CD8-positive, alpha-beta memory T cell (primary cell): ENCODE data around the gene VPS54. TPM values are rescaled to one million over a fixed set of nuclear protein-coding genes. Genes with fewer than 3 reads are reported as not detected.
A peak's percentile ranks its signal among the peaks of the same experiment; 100 is the strongest.

Experiments used
- CTCF ChIA-PET: fragments of 350-600 bp; sonication (Branson Sonifier 250); formaldehyde crosslinking; loops from one replicate; lab custom pipeline; 2021; ENCODE audit warnings: antibody characterized with exemption; lab: Charles Lee
- POLR2A ChIA-PET: fragments of 350-600 bp; sonication (Branson Sonifier 250); formaldehyde crosslinking; loops from one replicate; lab custom pipeline; 2021; ENCODE audit warnings: antibody characterized with exemption; lab: Charles Lee
- DNase-seq, 5 donors: peaks; one replicate each; pipeline versions ENCODE4 v3.0.0 to v3.0.0-alpha.2; 2020 to 2022; ENCODE audit warnings: mixed read lengths in 1 of 5
- H3K27ac ChIP-seq: one replicate; pipeline ENCODE4 v1.7.0; 2013; ENCODE audit warnings: low read depth, mild to moderate bottlenecking, low read length, moderate library complexity
- H3K27me3 ChIP-seq: 2 replicates; pipeline ENCODE4 v1.7.0; 2013; ENCODE audit warnings: low read length, mild to moderate bottlenecking; ENCODE audit not compliant: insufficient read depth, poor library complexity, severe bottlenecking
- H3K36me3 ChIP-seq: 2 replicates; pipeline ENCODE4 v1.7.0; 2013; ENCODE audit warnings: mild to moderate bottlenecking, low read length, moderate library complexity; ENCODE audit not compliant: insufficient read depth
- H3K4me1 ChIP-seq: 2 replicates; pipeline ENCODE4 v1.7.0; 2013; ENCODE audit warnings: mild to moderate bottlenecking, low read length, moderate library complexity; ENCODE audit not compliant: insufficient read depth
- H3K4me3 ChIP-seq: 2 replicates; pipeline ENCODE4 v1.7.0; 2013; ENCODE audit warnings: mild to moderate bottlenecking, low read length
- H3K9me3 ChIP-seq: 2 replicates; pipeline ENCODE4 v1.7.0; 2013; ENCODE audit warnings: mild to moderate bottlenecking, low read length
- H3K27ac Mint-ChIP-seq, 8 donors: one replicate each; pipeline ENCODE4 v1.8.0; 2020 to 2021; ENCODE audit warnings: mixed read lengths in 8 of 8, mild to moderate bottlenecking in 6 of 8, inconsistent platforms in 3 of 8, moderate library complexity in 3 of 8
- H3K27me3 Mint-ChIP-seq, 2 donors: one replicate each; pipeline ENCODE4 v1.8.0; 2020 to 2021; ENCODE audit warnings: mixed read lengths in 2 of 2, mild to moderate bottlenecking in 1 of 2, moderate library complexity in 1 of 2
- H3K36me3 Mint-ChIP-seq, 3 donors: one replicate each; pipeline ENCODE4 v1.8.0; 2020 to 2021; ENCODE audit warnings: mixed read lengths in 3 of 3, inconsistent platforms in 1 of 3, mild to moderate bottlenecking in 1 of 3
- H3K4me1 Mint-ChIP-seq, 3 donors: one replicate each; pipeline ENCODE4 v1.8.0; 2020 to 2021; ENCODE audit warnings: mixed read lengths in 3 of 3, inconsistent platforms in 1 of 3, mild to moderate bottlenecking in 1 of 3
- H3K4me3 Mint-ChIP-seq, 7 donors: one replicate each; pipeline ENCODE4 v1.8.0; 2020 to 2021; ENCODE audit warnings: mixed read lengths in 7 of 7, mild to moderate bottlenecking in 6 of 7, moderate library complexity in 4 of 7, inconsistent platforms in 2 of 7
- H3K9me3 Mint-ChIP-seq, 5 donors: one replicate each; pipeline ENCODE4 v1.8.0; 2020 to 2022; ENCODE audit warnings: mixed read lengths in 5 of 5, mild to moderate bottlenecking in 3 of 5, moderate library complexity in 2 of 5, inconsistent platforms in 1 of 5
- polyA plus RNA-seq: library from polyadenylated mRNA; unstranded; fragments of 300-500 nt; fragmentation: Illumina TruSeq; gene quantifications from one replicate; pipeline ENCODE4 v1.2.3, GENCODE V29; 2021
- total RNA-seq, 2 experiments: library from RNA; stranded (reverse); gene quantifications; one replicate each; pipeline ENCODE4 v1.2.3, GENCODE V29; 2021

VPS54 gene
- total and polyA plus RNA-seq, 3 experiments from 2014 or later, result 10.7 to 11.3 (median 10.9) TPM

- Mint-ChIP-seq H3K36me3 (peaks cover 0 to 2% (median 0%) of the 10 kb centered on the region in 3 donors), H3K27me3 (no peaks in the 10 kb centered on the region), H3K9me3 (no peaks in the 10 kb centered on the region), H3K4me3 (peak overlapping the region; percentile 44 to 75 (median 65)), H3K4me1 (peaks cover 24 to 43% (median 42%) of the 10 kb centered on the region in 3 donors), H3K27ac (peak overlapping the region; percentile 14 to 89 (median 73))
- H3K4me3 ChIP-seq, result peak overlapping the region; percentile 39
- ChIA-PET CTCF (no interaction called here), POLR2A (interaction anchor here (1.0 kb wide), 1 partner anchor 16 kb away, joined by 3 read pairs; the partner anchor contains the start of gene VPS54)
- peak overlapping the region; percentile 8 for H3K27ac ChIP-seq
- H3K36me3 ChIP-seq, result no peaks in the 10 kb centered on the region
- H3K27me3 ChIP-seq, result no peaks in the 10 kb centered on the region
- no peaks in the 10 kb centered on the region for H3K9me3 ChIP-seq
- DNase-seq, result no peak
- peaks cover 25% of the 10 kb centered on the region for H3K4me1 ChIP-seq
Measured at GRCh38 chr2:64035072-64035942, 16.1 kb upstream of the VPS54 start.

DNA sequence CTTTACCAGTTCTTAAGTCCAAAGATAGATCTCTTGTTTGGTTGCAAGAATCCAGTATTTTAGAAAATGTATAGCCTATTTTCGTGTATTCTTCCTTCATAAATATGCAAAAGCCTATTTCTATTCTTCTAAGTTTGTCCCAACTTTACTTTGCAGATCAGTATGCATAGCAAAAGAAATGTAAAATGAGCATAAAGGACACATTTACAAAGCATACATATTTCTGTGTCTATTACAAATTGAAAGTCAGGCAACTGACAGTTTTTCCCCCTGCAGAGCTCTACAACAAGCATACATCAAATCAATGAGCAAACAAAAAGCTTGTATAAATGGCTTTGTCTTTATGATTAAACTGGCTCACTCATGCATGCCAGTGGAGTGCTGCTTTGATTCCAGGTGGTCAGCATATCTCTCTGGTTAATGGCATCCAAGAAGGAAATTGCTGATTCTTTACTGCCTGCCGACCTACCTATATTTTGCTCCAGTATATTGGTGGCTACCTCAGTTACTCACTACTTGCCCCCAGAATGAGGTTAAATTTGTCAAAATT, 10.0 kb upstream of the VPS54 start:
- DNase-seq, result no peak
- no peaks in the 10 kb centered on the region for H3K9me3 ChIP-seq
- ChIA-PET POLR2A (no interaction called here), CTCF (no interaction called here)
- no peak overlapping the region for H3K27ac Mint-ChIP-seq
- peaks cover 5% of the 10 kb centered on the region for H3K4me1 ChIP-seq
- no peak overlapping the region for H3K27ac ChIP-seq
- H3K27me3 Mint-ChIP-seq, result no peaks in the 10 kb centered on the region
- no peaks in the 10 kb centered on the region for H3K27me3 ChIP-seq
- H3K4me3 Mint-ChIP-seq, result no peak overlapping the region
- peaks cover 6 to 25% (median 15%) of the 10 kb centered on the region in 3 donors for H3K4me1 Mint-ChIP-seq
- H3K9me3 Mint-ChIP-seq, result no peaks in the 10 kb centered on the region
- no peaks in the 10 kb centered on the region for H3K36me3 Mint-ChIP-seq
- H3K36me3 ChIP-seq, result no peaks in the 10 kb centered on the region
- H3K4me3 ChIP-seq, result no peak overlapping the region

DNA sequence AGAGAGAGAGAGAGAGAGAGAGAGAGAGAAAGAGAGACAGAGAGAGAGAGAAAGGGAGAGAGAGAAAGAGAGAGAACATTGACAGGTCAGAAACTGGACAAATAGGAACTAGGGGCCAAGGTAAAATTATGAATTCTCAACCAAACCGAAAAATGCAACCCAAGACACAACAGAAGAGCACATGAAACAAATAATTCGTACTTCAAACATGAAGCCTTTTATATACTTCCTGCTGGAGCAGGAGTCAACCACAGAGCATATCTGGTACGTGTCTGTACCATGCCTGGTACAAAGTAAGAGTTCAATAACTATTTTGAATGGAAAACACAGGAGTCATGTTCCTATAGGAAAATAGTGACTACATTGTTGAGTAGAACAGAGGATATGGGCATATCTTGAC, 6.5 kb upstream of the VPS54 start:
- H3K36me3 ChIP-seq, result no peaks in the 10 kb centered on the region
- H3K27ac ChIP-seq, result no peak overlapping the region
- Mint-ChIP-seq H3K27ac (peak overlapping the region in 5 of 8 donors; percentile 11 to 57 (median 22)), H3K27me3 (no peaks in the 10 kb centered on the region), H3K4me1 (peaks cover 11 to 26% (median 21%) of the 10 kb centered on the region in 3 donors), H3K9me3 (no peaks in the 10 kb centered on the region), H3K4me3 (peak overlapping the region in 5 of 7 donors; percentile 33 to 55 (median 49)), H3K36me3 (no peaks in the 10 kb centered on the region)
- H3K4me3 ChIP-seq, result no peak overlapping the region
- H3K27me3 ChIP-seq, result no peaks in the 10 kb centered on the region
- no peaks in the 10 kb centered on the region for H3K9me3 ChIP-seq
- ChIA-PET POLR2A (no interaction called here), CTCF (no interaction called here)
- peaks cover 10% of the 10 kb centered on the region for H3K4me1 ChIP-seq
- DNase-seq, result peak in 1 of 5 donors; percentile 27

DNA sequence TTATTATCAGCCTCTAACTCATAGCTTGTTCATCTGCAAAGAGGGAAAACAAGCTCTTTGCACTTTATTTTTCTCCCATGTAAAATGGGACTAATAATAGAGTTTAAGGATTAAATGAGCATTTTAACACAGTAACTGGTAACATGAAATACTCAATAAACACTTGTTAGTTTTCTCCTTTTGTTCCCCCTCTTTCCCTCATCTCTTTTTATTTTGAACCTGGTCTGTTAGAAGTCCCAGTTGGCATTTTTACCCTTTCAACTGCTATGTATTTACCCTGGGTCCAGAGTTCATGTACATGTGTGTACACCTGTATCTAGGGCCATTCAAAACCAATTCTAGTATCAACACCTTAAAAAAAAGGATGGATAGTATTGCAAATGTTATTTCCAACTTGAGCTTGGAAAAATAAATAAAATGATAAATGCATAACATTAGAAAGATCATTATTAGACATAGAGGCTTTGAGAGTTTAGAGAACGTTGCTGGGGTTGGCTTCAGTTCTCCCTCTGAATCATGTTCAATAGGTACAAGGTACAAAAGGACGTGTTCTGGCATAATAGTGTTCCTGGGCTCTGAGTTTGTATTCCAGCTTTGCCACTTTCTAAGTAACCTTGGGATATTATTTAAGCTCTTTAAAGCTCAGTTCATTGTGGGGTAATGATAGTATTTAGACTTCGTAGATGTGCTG, 5.2 kb upstream of the VPS54 start:
- H3K27ac ChIP-seq, result no peak overlapping the region
- no peaks in the 10 kb centered on the region for H3K36me3 ChIP-seq
- no peak for DNase-seq
- H3K27me3 Mint-ChIP-seq, result no peaks in the 10 kb centered on the region
- POLR2A ChIA-PET, result no interaction called here
- H3K9me3 ChIP-seq, result no peaks in the 10 kb centered on the region
- H3K36me3 Mint-ChIP-seq, result peaks cover 0 to 6% (median 0%) of the 10 kb centered on the region in 3 donors
- no peak overlapping the region for H3K4me3 Mint-ChIP-seq
- H3K4me1 ChIP-seq, result peaks cover 22% of the 10 kb centered on the region
- CTCF ChIA-PET, result interaction anchor here (0.7 kb wide), 1 partner anchor 10 kb away, joined by 3 read pairs; no protein-coding TSS in a partner anchor
- no peak overlapping the region for H3K27ac Mint-ChIP-seq
- no peak overlapping the region for H3K4me3 ChIP-seq
- H3K9me3 Mint-ChIP-seq, result no peaks in the 10 kb centered on the region
- H3K27me3 ChIP-seq, result no peaks in the 10 kb centered on the region
- peaks cover 23 to 39% (median 34%) of the 10 kb centered on the region in 3 donors for H3K4me1 Mint-ChIP-seq

GRCh38 chr2:64023485-64024258, 4.4 kb upstream of the VPS54 start:
- H3K27me3 Mint-ChIP-seq, result no peaks in the 10 kb centered on the region
- CTCF ChIA-PET, result no interaction called here
- Histone ChIP-seq H3K4me3 (no peak overlapping the region), H3K27me3 (no peaks in the 10 kb centered on the region), H3K27ac (no peak overlapping the region), H3K4me1 (peaks cover 23% of the 10 kb centered on the region), H3K9me3 (no peaks in the 10 kb centered on the region), H3K36me3 (no peaks in the 10 kb centered on the region)
- POLR2A ChIA-PET, result no interaction called here
- peaks cover 0 to 6% (median 0%) of the 10 kb centered on the region in 3 donors for H3K36me3 Mint-ChIP-seq
- H3K4me1 Mint-ChIP-seq, result peaks cover 23 to 40% (median 35%) of the 10 kb centered on the region in 3 donors
- no peaks in the 10 kb centered on the region for H3K9me3 Mint-ChIP-seq
- no peak overlapping the region for H3K4me3 Mint-ChIP-seq
- no peak for DNase-seq
- peak overlapping the region in 1 of 8 donors; percentile 6 for H3K27ac Mint-ChIP-seq

DNA sequence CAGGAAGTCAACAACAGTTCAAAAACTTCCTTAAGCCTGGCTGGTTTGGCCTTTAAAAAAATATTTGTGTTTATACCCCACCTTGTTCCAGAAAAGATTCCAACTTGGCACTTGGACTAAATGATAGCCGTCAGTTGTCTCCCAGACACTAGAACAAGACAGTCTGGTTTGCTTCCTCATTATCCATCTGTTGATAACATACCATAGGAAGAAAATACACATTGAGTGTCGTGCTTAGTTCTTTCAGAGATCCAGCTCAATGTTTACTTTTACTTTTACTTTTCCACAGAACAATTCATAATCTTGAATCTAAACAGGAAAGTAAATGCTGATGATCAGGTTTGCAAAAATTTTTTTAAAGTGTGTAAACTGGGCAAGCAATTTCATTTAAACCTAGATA, 2.4 kb upstream of the VPS54 start:
- ChIA-PET CTCF (interaction anchor here (1.0 to 1.8 kb wide), 4 partner anchors 12 to 306 kb away, joined by 3 to 5 read pairs (median 4); no protein-coding TSS in a partner anchor), POLR2A (interaction anchor here (0.6 kb wide), 1 partner anchor 1502 kb away, joined by 3 read pairs; no protein-coding TSS in a partner anchor)
- Histone ChIP-seq H3K4me1 (peaks cover 34% of the 10 kb centered on the region), H3K9me3 (no peaks in the 10 kb centered on the region), H3K27ac (no peak overlapping the region), H3K4me3 (no peak overlapping the region), H3K36me3 (no peaks in the 10 kb centered on the region), H3K27me3 (no peaks in the 10 kb centered on the region)
- no peak for DNase-seq
- Mint-ChIP-seq H3K27ac (peak overlapping the region; percentile 54 to 89 (median 77)), H3K36me3 (peaks cover 0 to 12% (median 0%) of the 10 kb centered on the region in 3 donors), H3K9me3 (no peaks in the 10 kb centered on the region), H3K4me1 (peaks cover 36 to 49% (median 49%) of the 10 kb centered on the region in 3 donors), H3K4me3 (peak overlapping the region; percentile 3 to 82 (median 51)), H3K27me3 (no peaks in the 10 kb centered on the region)

DNA sequence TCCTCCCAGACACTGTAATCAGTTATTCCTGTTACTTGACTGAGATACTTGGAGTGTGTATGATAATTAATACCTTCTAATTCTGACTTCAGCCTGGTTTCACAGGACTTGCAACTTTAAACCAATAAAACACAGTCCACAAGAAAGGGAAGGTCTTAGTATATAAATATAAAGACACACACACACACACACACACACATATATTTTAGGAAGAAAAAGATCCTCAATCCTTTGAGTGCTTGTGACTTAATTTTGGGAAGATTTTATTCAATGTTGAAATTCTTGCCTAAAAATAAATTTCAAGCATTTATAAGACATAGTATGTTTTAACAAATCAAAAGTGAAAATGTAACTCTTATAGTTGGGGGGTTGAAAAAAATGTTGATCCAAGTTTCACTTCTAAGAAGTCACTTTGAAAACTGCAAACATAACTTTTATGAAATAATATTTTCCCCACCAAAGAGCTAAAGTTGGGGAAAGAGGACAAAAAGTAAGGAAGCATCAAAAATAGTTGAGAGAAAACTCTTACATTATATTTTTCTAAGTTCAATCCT, 824 bp upstream of the VPS54 start:
- H3K27ac ChIP-seq, result peak overlapping the region; percentile 70
- H3K36me3 ChIP-seq, result no peaks in the 10 kb centered on the region
- Mint-ChIP-seq H3K27me3 (no peaks in the 10 kb centered on the region), H3K27ac (peak overlapping the region; percentile 86 to 98 (median 96)), H3K9me3 (no peaks in the 10 kb centered on the region), H3K4me3 (peak overlapping the region; percentile 89 to 93 (median 92)), H3K36me3 (peaks cover 0 to 12% (median 0%) of the 10 kb centered on the region in 3 donors), H3K4me1 (peaks cover 39 to 52% (median 49%) of the 10 kb centered on the region in 3 donors)
- DNase-seq, result no peak
- H3K4me3 ChIP-seq, result peak overlapping the region; percentile 44
- CTCF ChIA-PET, result no interaction called here
- POLR2A ChIA-PET, result interaction anchor here (0.8 to 1.0 kb wide), 2 partner anchors 16 to 143 kb away, joined by 3 to 5 read pairs; no protein-coding TSS in a partner anchor
- peaks cover 38% of the 10 kb centered on the region for H3K4me1 ChIP-seq
- no peaks in the 10 kb centered on the region for H3K9me3 ChIP-seq
- no peaks in the 10 kb centered on the region for H3K27me3 ChIP-seq
